Endothelial cell of umbilical vein (primary cell): ENCODE data around the gene SELENON.

Experiments
- EZH2 ChIP-seq: IDR thresholded peaks from 2 replicates; pipeline ENCODE4 v1.6.1; 2012; ENCODE audit warnings: borderline replicate concordance, low read depth, mild to moderate bottlenecking, moderate library complexity, low read length, inconsistent platforms; ENCODE audit not compliant: severe bottlenecking
- POLR2A ChIP-seq: IDR thresholded peaks from 2 replicates; pipeline ENCODE4 v1.6.1; 2012; ENCODE audit warnings: low read depth, mild to moderate bottlenecking, control low read depth, low read length
- TF ChIP-seq, protein P1 (sequence below), 2 donors: IDR thresholded peaks; 1 replicate in 1 of 2; 2 replicates in 1 of 2; pipeline ENCODE4 v1.5.1; 2011; ENCODE audit warnings: low read length in 2 of 2, mild to moderate bottlenecking in 2 of 2, moderate library complexity in 2 of 2, control low read depth in 1 of 2, inconsistent platforms in 1 of 2, low read depth in 1 of 2; ENCODE audit not compliant: insufficient read depth in 1 of 2; ENCODE audit errors: extremely low read depth in 1 of 2

DNA sequence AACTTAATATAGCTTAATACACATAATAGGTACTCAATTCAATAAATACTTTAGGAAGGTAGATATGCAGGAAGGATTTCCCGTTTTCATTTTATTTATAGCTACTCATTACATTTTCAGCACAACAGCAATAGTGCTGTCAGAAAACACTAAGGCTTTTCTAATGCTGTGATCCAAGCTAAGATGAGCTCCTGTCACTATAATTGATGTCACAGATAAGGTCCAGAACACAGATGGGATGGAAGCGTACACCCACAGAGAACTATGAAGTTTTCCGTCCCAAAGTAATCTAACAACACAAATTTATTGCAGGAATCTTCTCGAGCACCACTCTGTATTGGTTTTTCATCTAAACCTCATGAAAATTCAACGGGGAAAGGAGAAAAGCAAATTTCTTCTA lies 45.7 kb downstream of the SELENON start:
- TF ChIP-seq EZH2 = no peak
- TF ChIP-seq, protein P1, sequence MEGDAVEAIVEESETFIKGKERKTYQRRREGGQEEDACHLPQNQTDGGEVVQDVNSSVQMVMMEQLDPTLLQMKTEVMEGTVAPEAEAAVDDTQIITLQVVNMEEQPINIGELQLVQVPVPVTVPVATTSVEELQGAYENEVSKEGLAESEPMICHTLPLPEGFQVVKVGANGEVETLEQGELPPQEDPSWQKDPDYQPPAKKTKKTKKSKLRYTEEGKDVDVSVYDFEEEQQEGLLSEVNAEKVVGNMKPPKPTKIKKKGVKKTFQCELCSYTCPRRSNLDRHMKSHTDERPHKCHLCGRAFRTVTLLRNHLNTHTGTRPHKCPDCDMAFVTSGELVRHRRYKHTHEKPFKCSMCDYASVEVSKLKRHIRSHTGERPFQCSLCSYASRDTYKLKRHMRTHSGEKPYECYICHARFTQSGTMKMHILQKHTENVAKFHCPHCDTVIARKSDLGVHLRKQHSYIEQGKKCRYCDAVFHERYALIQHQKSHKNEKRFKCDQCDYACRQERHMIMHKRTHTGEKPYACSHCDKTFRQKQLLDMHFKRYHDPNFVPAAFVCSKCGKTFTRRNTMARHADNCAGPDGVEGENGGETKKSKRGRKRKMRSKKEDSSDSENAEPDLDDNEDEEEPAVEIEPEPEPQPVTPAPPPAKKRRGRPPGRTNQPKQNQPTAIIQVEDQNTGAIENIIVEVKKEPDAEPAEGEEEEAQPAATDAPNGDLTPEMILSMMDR (IDR thresholded peaks at IDR 0.05; ENCODE audit: extremely low read depth in 1 of 2, insufficient read depth in 1 of 2, low read depth in 1 of 2, low read length in 2 of 2) = no peak
- TF ChIP-seq POLR2A = no peak
